ENCODE data around the gene KDM4B. TPM values are rescaled to one million over a fixed set of nuclear protein-coding genes. Genes with fewer than 3 reads are reported as not detected.

Gene KDM4B
- polyA plus RNA-seq, 1 of the 3 experiments (the other 2 are of a cell fraction) = 12.2 TPM

DNA sequence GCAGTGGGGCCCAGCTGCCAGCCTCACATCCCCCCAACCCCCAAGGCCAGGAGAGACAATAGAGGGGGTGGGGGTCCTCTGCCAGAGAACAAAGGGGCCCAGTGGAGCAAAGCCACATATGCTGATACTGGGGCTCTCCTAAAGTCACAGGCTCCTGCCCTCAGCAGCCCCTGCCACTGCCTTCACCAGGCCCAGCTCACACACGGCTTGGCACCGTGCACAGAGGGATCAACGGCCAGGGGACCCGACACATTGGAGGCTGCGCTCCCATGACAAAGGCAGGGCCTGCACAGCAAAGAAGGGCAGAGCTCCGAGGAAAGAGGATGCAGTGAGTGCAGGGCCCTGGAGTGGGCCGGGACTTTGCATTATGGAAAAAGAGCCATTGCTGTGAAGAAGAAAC is 146.4 kb downstream of the KDM4B start:
- H3K9me2 ChIP-seq = no peaks in the 10 kb centered on the region
- no peaks in the 10 kb centered on the region for H3K27me3 ChIP-seq (ENCODE audit: insufficient read depth)
- no peak overlapping the region for H3K9ac ChIP-seq
- DNase-seq = no peak
- peaks cover 0 to 27% of the 10 kb centered on the region in 2 experiments for H3K36me3 ChIP-seq (replicated peaks in 1 of 2; ENCODE audit: control insufficient read depth in 1 of 2, insufficient read depth in 2 of 2, low read length in 1 of 2)
- TF ChIP-seq, protein P1, sequence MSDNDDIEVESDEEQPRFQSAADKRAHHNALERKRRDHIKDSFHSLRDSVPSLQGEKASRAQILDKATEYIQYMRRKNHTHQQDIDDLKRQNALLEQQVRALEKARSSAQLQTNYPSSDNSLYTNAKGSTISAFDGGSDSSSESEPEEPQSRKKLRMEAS (IDR thresholded peaks at IDR 0.05; ENCODE audit: low read depth) = no peak
- no peak for TF ChIP-seq NFIC (IDR thresholded peaks at IDR 0.05; ENCODE audit: borderline replicate concordance)
- no peak for TF ChIP-seq NRF1 (IDR thresholded peaks at IDR 0.05; ENCODE audit: low read depth, low read length)
- TF ChIP-seq, protein P2, sequence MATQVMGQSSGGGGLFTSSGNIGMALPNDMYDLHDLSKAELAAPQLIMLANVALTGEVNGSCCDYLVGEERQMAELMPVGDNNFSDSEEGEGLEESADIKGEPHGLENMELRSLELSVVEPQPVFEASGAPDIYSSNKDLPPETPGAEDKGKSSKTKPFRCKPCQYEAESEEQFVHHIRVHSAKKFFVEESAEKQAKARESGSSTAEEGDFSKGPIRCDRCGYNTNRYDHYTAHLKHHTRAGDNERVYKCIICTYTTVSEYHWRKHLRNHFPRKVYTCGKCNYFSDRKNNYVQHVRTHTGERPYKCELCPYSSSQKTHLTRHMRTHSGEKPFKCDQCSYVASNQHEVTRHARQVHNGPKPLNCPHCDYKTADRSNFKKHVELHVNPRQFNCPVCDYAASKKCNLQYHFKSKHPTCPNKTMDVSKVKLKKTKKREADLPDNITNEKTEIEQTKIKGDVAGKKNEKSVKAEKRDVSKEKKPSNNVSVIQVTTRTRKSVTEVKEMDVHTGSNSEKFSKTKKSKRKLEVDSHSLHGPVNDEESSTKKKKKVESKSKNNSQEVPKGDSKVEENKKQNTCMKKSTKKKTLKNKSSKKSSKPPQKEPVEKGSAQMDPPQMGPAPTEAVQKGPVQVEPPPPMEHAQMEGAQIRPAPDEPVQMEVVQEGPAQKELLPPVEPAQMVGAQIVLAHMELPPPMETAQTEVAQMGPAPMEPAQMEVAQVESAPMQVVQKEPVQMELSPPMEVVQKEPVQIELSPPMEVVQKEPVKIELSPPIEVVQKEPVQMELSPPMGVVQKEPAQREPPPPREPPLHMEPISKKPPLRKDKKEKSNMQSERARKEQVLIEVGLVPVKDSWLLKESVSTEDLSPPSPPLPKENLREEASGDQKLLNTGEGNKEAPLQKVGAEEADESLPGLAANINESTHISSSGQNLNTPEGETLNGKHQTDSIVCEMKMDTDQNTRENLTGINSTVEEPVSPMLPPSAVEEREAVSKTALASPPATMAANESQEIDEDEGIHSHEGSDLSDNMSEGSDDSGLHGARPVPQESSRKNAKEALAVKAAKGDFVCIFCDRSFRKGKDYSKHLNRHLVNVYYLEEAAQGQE (IDR thresholded peaks at IDR 0.05; ENCODE audit: low read depth, low read length) = no peak
- TF ChIP-seq GABPA (IDR thresholded peaks at IDR 0.05; ENCODE audit: low read depth) = no peak
- TF ChIP-seq GATA2 (CRISPR knock-in tag; IDR thresholded peaks at IDR 0.05) = no peak
- TF ChIP-seq MEF2A (IDR thresholded peaks at IDR 0.05; ENCODE audit: borderline replicate concordance, low read depth) = no peak
- TF ChIP-seq, protein P3, sequence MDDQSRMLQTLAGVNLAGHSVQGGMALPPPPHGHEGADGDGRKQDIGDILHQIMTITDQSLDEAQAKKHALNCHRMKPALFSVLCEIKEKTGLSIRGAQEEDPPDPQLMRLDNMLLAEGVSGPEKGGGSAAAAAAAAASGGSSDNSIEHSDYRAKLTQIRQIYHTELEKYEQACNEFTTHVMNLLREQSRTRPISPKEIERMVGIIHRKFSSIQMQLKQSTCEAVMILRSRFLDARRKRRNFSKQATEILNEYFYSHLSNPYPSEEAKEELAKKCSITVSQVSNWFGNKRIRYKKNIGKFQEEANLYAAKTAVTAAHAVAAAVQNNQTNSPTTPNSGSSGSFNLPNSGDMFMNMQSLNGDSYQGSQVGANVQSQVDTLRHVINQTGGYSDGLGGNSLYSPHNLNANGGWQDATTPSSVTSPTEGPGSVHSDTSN (IDR thresholded peaks at IDR 0.05) = no peak
- TF ChIP-seq TEAD4 (IDR thresholded peaks at IDR 0.05; ENCODE audit: borderline replicate concordance, insufficient read depth) = no peak
- TF ChIP-seq RAD21 (IDR thresholded peaks at IDR 0.05; ENCODE audit: low read length) = no peak
- TF ChIP-seq FOSL2 (IDR thresholded peaks at IDR 0.05; ENCODE audit: borderline replicate concordance, low read depth) = no peak
- TF ChIP-seq ELF1 (IDR thresholded peaks at IDR 0.05) = no peak
- H2AFZ ChIP-seq (ENCODE audit: low read depth) = no peak overlapping the region
- no peaks in the 10 kb centered on the region for H4K20me1 ChIP-seq (ENCODE audit: insufficient read depth)
- no peak overlapping the region for H3K27ac ChIP-seq (ENCODE audit: low read depth in 2 of 2, low read length in 1 of 2)
- POLR2A ChIA-PET = no interaction called here
- H3K9me3 ChIP-seq = no peaks in the 10 kb centered on the region
- WGBS (ENCODE audit: low lambda C conversion rate) = 95% methylated on average over 5 of the region's 7 CpGs
- no peak overlapping the region for H3K4me2 ChIP-seq
- no peaks in the 10 kb centered on the region for H3K79me2 ChIP-seq (ENCODE audit: insufficient read depth)
- CTCF ChIA-PET = interaction anchor here (1.6 kb wide), 1 partner anchor 67 kb away, joined by 5 read pairs; no protein-coding TSS in a partner anchor
- H3F3A ChIP-seq (replicated peaks; ENCODE audit: insufficient read depth) = no peaks in the 10 kb centered on the region
- H3K4me3 ChIP-seq (ENCODE audit: low read depth in 2 of 2, low read length in 1 of 2) = no peak overlapping the region
- peaks cover 13 to 21% of the 10 kb centered on the region in 2 experiments; a peak in 2 of 4 replicates for H3K4me1 ChIP-seq (ENCODE audit: control insufficient read depth in 1 of 2, insufficient read depth in 2 of 2, low read depth in 1 of 2, low read length in 1 of 2)

DNA sequence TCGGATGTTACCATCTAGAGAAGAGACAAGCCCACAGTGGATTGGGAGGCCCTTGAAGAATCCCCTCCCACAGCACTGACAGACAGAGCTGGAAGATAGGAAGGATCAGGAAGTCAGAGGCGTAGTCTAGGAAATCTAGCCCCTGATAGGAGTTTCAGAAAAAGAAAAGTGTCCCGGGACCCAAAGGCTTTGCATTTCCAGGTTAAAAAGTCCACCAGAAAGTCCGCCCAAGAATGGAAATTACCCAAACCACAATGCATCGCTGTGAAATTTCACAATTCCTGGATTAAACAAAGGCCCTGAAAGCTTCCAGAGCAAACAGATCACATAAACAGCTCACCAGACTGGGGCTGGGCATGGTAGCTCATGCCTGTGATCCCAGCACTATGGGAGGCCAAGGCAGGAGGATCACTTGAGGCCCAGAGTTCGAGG is 146.9 kb downstream of the KDM4B start:
- DNase-seq = no peak
- H3K9me2 ChIP-seq = no peaks in the 10 kb centered on the region
- TF ChIP-seq, protein P3 (IDR thresholded peaks at IDR 0.05) = no peak
- TF ChIP-seq SIN3A (IDR thresholded peaks at IDR 0.05; ENCODE audit: borderline replicate concordance, low read depth, low read length) (no peak), POLR2AphosphoS5 (IDR thresholded peaks at IDR 0.05; ENCODE audit: low read depth, low read length) (no peak)
- TF ChIP-seq, protein P4, sequence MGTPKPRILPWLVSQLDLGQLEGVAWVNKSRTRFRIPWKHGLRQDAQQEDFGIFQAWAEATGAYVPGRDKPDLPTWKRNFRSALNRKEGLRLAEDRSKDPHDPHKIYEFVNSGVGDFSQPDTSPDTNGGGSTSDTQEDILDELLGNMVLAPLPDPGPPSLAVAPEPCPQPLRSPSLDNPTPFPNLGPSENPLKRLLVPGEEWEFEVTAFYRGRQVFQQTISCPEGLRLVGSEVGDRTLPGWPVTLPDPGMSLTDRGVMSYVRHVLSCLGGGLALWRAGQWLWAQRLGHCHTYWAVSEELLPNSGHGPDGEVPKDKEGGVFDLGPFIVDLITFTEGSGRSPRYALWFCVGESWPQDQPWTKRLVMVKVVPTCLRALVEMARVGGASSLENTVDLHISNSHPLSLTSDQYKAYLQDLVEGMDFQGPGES (IDR thresholded peaks at IDR 0.05; ENCODE audit: low read depth, low read length) = no peak
- H3K27ac ChIP-seq (ENCODE audit: low read depth in 2 of 2, low read length in 1 of 2) = no peak overlapping the region
- WGBS (ENCODE audit: low lambda C conversion rate) = 93% methylated on average over 6 of the region's 6 CpGs
- no peaks in the 10 kb centered on the region for H3K27me3 ChIP-seq (ENCODE audit: insufficient read depth)
- no peaks in the 10 kb centered on the region for H3F3A ChIP-seq (replicated peaks; ENCODE audit: insufficient read depth)
- H3K4me1 ChIP-seq (ENCODE audit: control insufficient read depth in 1 of 2, insufficient read depth in 2 of 2, low read depth in 1 of 2, low read length in 1 of 2) = peaks cover 13 to 21% of the 10 kb centered on the region in 2 experiments; a peak in 2 of 4 replicates
- POLR2A ChIA-PET = interaction anchor here (0.6 kb wide), 1 partner anchor 83 kb away, joined by 3 read pairs; no protein-coding TSS in a partner anchor
- no peak overlapping the region for H3K9ac ChIP-seq
- H2AFZ ChIP-seq (ENCODE audit: low read depth) = no peak overlapping the region
- CTCF ChIA-PET = interaction anchor here (0.9 to 1.6 kb wide), 2 partner anchors 23 to 67 kb away, joined by 5 read pairs; no protein-coding TSS in a partner anchor
- H3K36me3 ChIP-seq (replicated peaks in 1 of 2; ENCODE audit: control insufficient read depth in 1 of 2, insufficient read depth in 2 of 2, low read length in 1 of 2) = peaks cover 0 to 26% of the 10 kb centered on the region in 2 experiments
- H3K79me2 ChIP-seq (ENCODE audit: insufficient read depth) = no peaks in the 10 kb centered on the region
- no peak overlapping the region for H3K4me3 ChIP-seq (ENCODE audit: low read depth in 2 of 2, low read length in 1 of 2)
- no peaks in the 10 kb centered on the region for H4K20me1 ChIP-seq (ENCODE audit: insufficient read depth)
- H3K9me3 ChIP-seq = no peaks in the 10 kb centered on the region
- H3K4me2 ChIP-seq = no peak overlapping the region
